Lung (tissue), 5 donors: ENCODE results near the gene UGT8. TPM values are rescaled to one million over a fixed set of nuclear protein-coding genes. Genes with fewer than 3 reads are reported as not detected.

Source experiments
- polyA plus RNA-seq, 2 donors: library from polyadenylated mRNA; stranded (reverse); fragments of 200-250 nt; gene quantifications; one replicate each; pipeline ENCODE4 v1.2.1, GENCODE V29; 2013
- small RNA-seq: library from RNA; depleted of rRNA; stranded (forward); fragments of <200 nt; gene quantifications from one replicate; pipeline ENCODE3, GENCODE V24; 2014; ENCODE audit warnings: low replicate concordance
- total RNA-seq, 2 donors: library from RNA; depleted of rRNA in 1 of 2; stranded (reverse); fragments of >200 nt in 1 of 2; gene quantifications; one replicate each; pipeline ENCODE4 v1.2.1, GENCODE V29; 2014 to 2021
- donor health status: Bipolar disorder and iron deficiency.
- donor health status: healthy.
- donor health status: DM: yes; HTN: yes; CAD: no.

The UGT8 gene
- total and polyA plus RNA-seq, 4 donors: 0.37 to 9.9 (median 1.8) TPM

Small RNA genes within 50 kb of the gene (small RNA-seq; reads per million reads assigned to genes)
- 10.7 reads per million, percentile 96 among the genes with 10 or more reads in this experiment for gene MIR577
